Activated T-cell treated with anti-CD3 and anti-CD28 coated beads for 4 hours (primary cell): Measurements from ENCODE around the gene CCDC92.
A peak's percentile ranks its signal among the peaks of the same experiment; 100 is the strongest.

ENCODE experiments used
- DNase-seq: peaks from one replicate; pipeline ENCODE4 v3.0.0-alpha.2; 2020

Gene CCDC92

GRCh38 chr12:123971770-123972456 lies 718 bp downstream of the CCDC92 start:
- peak; percentile 12 for DNase-seq

GRCh38 chr12:123971449-123971769 lies 1.2 kb downstream of the CCDC92 start:
- no peak for DNase-seq

- no peak for DNase-seq
These were observed 5.5 kb downstream of the CCDC92 start for GRCh38 chr12:123967121-123967586.

- DNase-seq = no peak
These were observed 6.0 kb downstream of the CCDC92 start for GRCh38 chr12:123966596-123966995.

- DNase-seq = no peak
These were observed 7.2 kb downstream of the CCDC92 start for GRCh38 chr12:123965382-123965781.

- DNase-seq = no peak
These were observed 8.8 kb downstream of the CCDC92 start for GRCh38 chr12:123963821-123964220.

GRCh38 chr12:123962513-123962912 lies 10.1 kb downstream of the CCDC92 start:
- DNase-seq = no peak

- DNase-seq = no peak
These were observed 10.9 kb downstream of the CCDC92 start for GRCh38 chr12:123961585-123962345.

GRCh38 chr12:123960856-123961255 lies 11.8 kb downstream of the CCDC92 start:
- no peak for DNase-seq

GRCh38 chr12:123960029-123960735 lies 12.4 kb downstream of the CCDC92 start:
- no peak for DNase-seq

- DNase-seq = no peak
These were observed 13.8 kb downstream of the CCDC92 start for GRCh38 chr12:123958876-123959275.

GRCh38 chr12:123958462-123958861 lies 14.2 kb downstream of the CCDC92 start:
- DNase-seq = no peak

- DNase-seq = no peak
These were observed 15.4 kb downstream of the CCDC92 start for GRCh38 chr12:123957196-123957595.

- DNase-seq = no peak
These were observed 16.4 kb downstream of the CCDC92 start for GRCh38 chr12:123956249-123956648.

GRCh38 chr12:123954647-123955350 lies 17.8 kb downstream of the CCDC92 start:
- no peak for DNase-seq

- DNase-seq = no peak
These were observed 20.6 kb downstream of the CCDC92 start for GRCh38 chr12:123952037-123952436.

GRCh38 chr12:123951467-123951866 lies 21.2 kb downstream of the CCDC92 start:
- DNase-seq = no peak

GRCh38 chr12:123950476-123951349 lies 21.9 kb downstream of the CCDC92 start:
- DNase-seq = no peak

- no peak for DNase-seq
These were observed 22.9 kb downstream of the CCDC92 start for GRCh38 chr12:123949770-123950165.

- no peak for DNase-seq
These were observed 23.5 kb downstream of the CCDC92 start for GRCh38 chr12:123948796-123949769.

GRCh38 chr12:123948401-123948795 lies 24.2 kb downstream of the CCDC92 start:
- no peak for DNase-seq
